Smooth muscle cell of the umbilical artery (primary cell): ENCODE measurements around the gene FOXD4L6. TPM values are rescaled to one million over a fixed set of nuclear protein-coding genes. Genes with fewer than 3 reads are reported as not detected.

ENCODE experiments used
- total RNA-seq: library from RNA; depleted of rRNA; stranded (reverse); fragments of >200 nt; gene quantifications from 2 replicates; pipeline ENCODE4 v1.2.3, GENCODE V29; 2014

The FOXD4L6 gene
- 0.30 and 0.37 TPM in 2 replicates for total RNA-seq

DNA sequence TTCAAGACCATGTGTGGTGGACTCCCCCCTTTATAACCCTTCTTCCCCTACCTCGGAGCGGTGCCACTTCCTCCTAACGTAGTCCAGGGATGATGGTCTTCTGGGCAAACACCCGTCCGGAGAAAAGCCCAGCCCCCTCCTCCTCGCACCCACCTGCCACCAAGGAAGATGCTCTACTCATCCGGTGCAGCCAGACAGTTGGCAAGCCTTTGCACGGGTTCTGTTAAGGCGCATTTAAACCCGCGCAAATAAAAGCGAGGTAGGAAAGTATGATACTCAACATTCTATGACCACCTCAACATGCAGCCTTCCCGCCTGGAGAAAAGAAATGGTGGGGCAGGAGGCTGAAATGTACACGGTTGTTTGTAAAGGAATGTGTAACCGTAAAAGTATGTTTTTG lies at the start of gene FOXD4L6:
FOXD4L6 (minus strand) TSS at position 101 of the 400 bp plus-strand sequence. CDS start 298 bp downstream, outside the sequence.

Other genes starting within 250 kb of the FOXD4L6 start
- gene ZNG1F, start 60.6 kb upstream of the FOXD4L6 start, total RNA-seq: 5.0 and 10.6 TPM in 2 replicates